Esophagus muscularis mucosa (tissue), 3 donors: ENCODE data around the gene MAP6.

Experiments used
- POLR2A ChIP-seq: fragments of 450-650 bp; IDR thresholded peaks from one replicate; pipeline ENCODE4 v1.6.1; 2017; ENCODE audit warnings: antibody characterized with exemption, moderate library complexity, mild to moderate bottlenecking, low read depth
- TF ChIP-seq, protein P1 (sequence below), 3 experiments: fragments of 200-600 bp in 2 of 3; fragments of 450-650 bp in 1 of 3; sonication (generic) in 2 of 3; IDR thresholded peaks; one replicate each; pipeline ENCODE4 v1.5.1; 2017 to 2019; ENCODE audit warnings: antibody characterized with exemption in 3 of 3, mild to moderate bottlenecking in 2 of 3, moderate library complexity in 1 of 3

DNA sequence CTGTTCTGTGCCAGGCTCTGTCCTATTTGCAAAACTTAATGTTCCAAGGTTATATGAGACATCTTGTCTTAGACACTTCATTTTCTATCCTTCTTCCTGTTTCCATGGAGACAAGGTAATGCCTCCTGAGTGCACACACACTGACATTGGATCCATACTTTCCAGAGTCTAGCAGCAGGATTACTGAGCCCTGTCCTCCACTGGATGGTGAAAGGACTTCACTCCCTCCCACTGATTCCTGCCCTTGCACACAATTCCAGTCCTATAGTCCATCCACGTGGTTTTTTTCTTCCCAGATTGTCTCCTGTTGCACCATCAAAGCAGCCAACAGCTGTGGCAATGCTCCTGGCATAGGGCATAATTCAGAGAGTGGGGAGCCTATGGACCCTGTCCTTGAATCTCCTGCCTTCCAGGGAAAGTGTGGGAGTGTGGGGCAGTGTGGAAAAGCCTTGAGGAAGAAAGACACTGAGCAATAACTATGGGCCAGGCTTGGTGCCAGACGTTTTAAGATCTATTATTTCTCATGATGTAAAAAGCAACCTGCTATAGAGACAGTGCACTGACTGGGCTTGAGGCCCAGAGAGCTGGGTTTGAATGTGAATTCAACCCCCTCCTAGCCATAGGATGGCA, 75.4 kb downstream of the MAP6 start:
- TF ChIP-seq, protein P1, sequence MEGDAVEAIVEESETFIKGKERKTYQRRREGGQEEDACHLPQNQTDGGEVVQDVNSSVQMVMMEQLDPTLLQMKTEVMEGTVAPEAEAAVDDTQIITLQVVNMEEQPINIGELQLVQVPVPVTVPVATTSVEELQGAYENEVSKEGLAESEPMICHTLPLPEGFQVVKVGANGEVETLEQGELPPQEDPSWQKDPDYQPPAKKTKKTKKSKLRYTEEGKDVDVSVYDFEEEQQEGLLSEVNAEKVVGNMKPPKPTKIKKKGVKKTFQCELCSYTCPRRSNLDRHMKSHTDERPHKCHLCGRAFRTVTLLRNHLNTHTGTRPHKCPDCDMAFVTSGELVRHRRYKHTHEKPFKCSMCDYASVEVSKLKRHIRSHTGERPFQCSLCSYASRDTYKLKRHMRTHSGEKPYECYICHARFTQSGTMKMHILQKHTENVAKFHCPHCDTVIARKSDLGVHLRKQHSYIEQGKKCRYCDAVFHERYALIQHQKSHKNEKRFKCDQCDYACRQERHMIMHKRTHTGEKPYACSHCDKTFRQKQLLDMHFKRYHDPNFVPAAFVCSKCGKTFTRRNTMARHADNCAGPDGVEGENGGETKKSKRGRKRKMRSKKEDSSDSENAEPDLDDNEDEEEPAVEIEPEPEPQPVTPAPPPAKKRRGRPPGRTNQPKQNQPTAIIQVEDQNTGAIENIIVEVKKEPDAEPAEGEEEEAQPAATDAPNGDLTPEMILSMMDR (IDR thresholded peaks at IDR 0.05): no peak
- TF ChIP-seq POLR2A: no peak
